GM23338 (cell line): ENCODE data around the gene NADK2. TPM values are rescaled to one million over a fixed set of nuclear protein-coding genes. Genes with fewer than 3 reads are reported as not detected.

Experiments
- ATAC-seq: fragments of 200-7000 bp; cut with Tn5 transposase; 3 replicates; pipeline ENCODE4 v1.9.1; 2020
- DNase-seq: peaks from one replicate; pipeline ENCODE4 v3.0.0-alpha.2; 2015; ENCODE audit warnings: low spot score
- H2AFZ ChIP-seq: fragments of 200-600 bp; sonication (generic); 2 replicates; pipeline ENCODE4 v1.8.0; 2016; ENCODE audit warnings: antibody characterized with exemption, mild to moderate bottlenecking, moderate library complexity
- H3F3A ChIP-seq: fragments of 200-600 bp; sonication (generic); replicated peaks from 2 replicates; pipeline ENCODE4 v1.8.0; 2017; ENCODE audit warnings: antibody characterized with exemption, mixed run types, low read depth
- H3K27ac ChIP-seq: fragments of 200-600 bp; sonication (generic); 2 replicates; pipeline ENCODE4 v1.6.1; 2016; ENCODE audit warnings: low read depth
- H3K27me3 ChIP-seq: fragments of 200-600 bp; sonication (generic); 2 replicates; pipeline ENCODE4 v1.8.0; 2016; ENCODE audit warnings: mild to moderate bottlenecking, mixed run types, moderate library complexity; ENCODE audit not compliant: insufficient read depth
- H3K36me3 ChIP-seq: fragments of 200-600 bp; sonication (generic); 2 replicates; pipeline ENCODE4 v1.8.0; 2016; ENCODE audit warnings: mild to moderate bottlenecking; ENCODE audit not compliant: insufficient read depth
- H3K4me1 ChIP-seq: fragments of 200-600 bp; sonication (generic); 2 replicates; pipeline ENCODE4 v1.8.0; 2016; ENCODE audit warnings: mild to moderate bottlenecking, moderate library complexity; ENCODE audit not compliant: insufficient read depth
- H3K4me2 ChIP-seq: fragments of 200-600 bp; sonication (generic); 2 replicates; pipeline ENCODE4 v1.7.1; 2017; ENCODE audit warnings: mixed run types
- H3K4me3 ChIP-seq: fragments of 200-600 bp; sonication (generic); 2 replicates; pipeline ENCODE4 v1.6.1; 2016; ENCODE audit warnings: mixed run types
- H3K79me2 ChIP-seq: fragments of 200-600 bp; sonication (generic); replicated peaks from 2 replicates; pipeline ENCODE4 v1.8.0; 2017; ENCODE audit warnings: mild to moderate bottlenecking; ENCODE audit not compliant: insufficient read depth
- H3K9me2 ChIP-seq: fragments of 200-600 bp; sonication (generic); 2 replicates; pipeline ENCODE4 v1.8.0; 2017; ENCODE audit not compliant: insufficient read depth
- H4K20me1 ChIP-seq: fragments of 200-600 bp; sonication (generic); replicated peaks from 2 replicates; pipeline ENCODE4 v1.8.0; 2017; ENCODE audit warnings: mild to moderate bottlenecking; ENCODE audit not compliant: insufficient read depth
- H3K27ac Mint-ChIP-seq: 2 replicates; pipeline ENCODE4 v1.8.0; 2020; ENCODE audit warnings: inconsistent platforms, mild to moderate bottlenecking, moderate library complexity, mixed read lengths
- H3K27me3 Mint-ChIP-seq: 3 replicates; pipeline ENCODE4 v1.8.0; 2022; ENCODE audit warnings: low read depth, mild to moderate bottlenecking, moderate library complexity, mixed read lengths, inconsistent platforms; ENCODE audit not compliant: insufficient read depth, poor library complexity
- H3K36me3 Mint-ChIP-seq: 3 replicates; pipeline ENCODE4 v1.8.0; 2021; ENCODE audit warnings: low read depth, mild to moderate bottlenecking, inconsistent platforms, moderate library complexity, mixed read lengths
- H3K4me1 Mint-ChIP-seq: 3 replicates; pipeline ENCODE4 v1.8.0; 2020; ENCODE audit warnings: mild to moderate bottlenecking, inconsistent platforms, mixed read lengths
- H3K4me3 Mint-ChIP-seq: 3 replicates; pipeline ENCODE4 v1.8.0; 2021; ENCODE audit warnings: moderate library complexity, mild to moderate bottlenecking, inconsistent platforms, mixed read lengths
- H3K9me3 Mint-ChIP-seq: 3 replicates; pipeline ENCODE4 v1.8.0; 2020; ENCODE audit warnings: moderate library complexity, mild to moderate bottlenecking, inconsistent platforms, mixed read lengths
- CREB1 ChIP-seq: fragments of 250-450 bp; sonication (Bioruptor Pico); IDR thresholded peaks from 2 replicates; pipeline ENCODE4 v1.5.0; 2020; ENCODE audit warnings: low read depth, mild to moderate bottlenecking, moderate library complexity
- CTCF ChIP-seq, 2 experiments: fragments of 200-600 bp in 1 of 2; sonication (generic) in 1 of 2; conservative IDR thresholded peaks; 2 replicates each; pipeline versions ENCODE4 v1.5.1 to v1.6.1; 2016 to 2017; ENCODE audit warnings: antibody characterized with exemption in 2 of 2, low read depth in 2 of 2, mild to moderate bottlenecking in 2 of 2, moderate library complexity in 1 of 2
- ETS1 ChIP-seq: IDR thresholded peaks from 2 replicates; pipeline ENCODE4 v1.6.1; 2016; ENCODE audit warnings: antibody characterized with exemption
- EZH2 ChIP-seq: fragments of 200-600 bp; sonication (generic); IDR thresholded peaks from one replicate; pipeline ENCODE4 v1.8.0; 2017; ENCODE audit warnings: antibody characterized with exemption, mild to moderate bottlenecking, low read depth; ENCODE audit not compliant: unreplicated experiment
- EZH2phosphoT487 ChIP-seq: fragments of 200-600 bp; sonication (generic); IDR thresholded peaks from one replicate; pipeline ENCODE4 v1.8.1; 2018; ENCODE audit warnings: antibody characterized with exemption; ENCODE audit not compliant: unreplicated experiment
- JUNB ChIP-seq: IDR thresholded peaks from one replicate; pipeline ENCODE4 v1.6.1; 2016; ENCODE audit warnings: antibody characterized with exemption; ENCODE audit not compliant: unreplicated experiment
- NANOG ChIP-seq: IDR thresholded peaks from 2 replicates; pipeline ENCODE4 v1.6.1; 2016; ENCODE audit warnings: antibody characterized with exemption, borderline replicate concordance
- POLR2AphosphoS5 ChIP-seq: IDR thresholded peaks from 2 replicates; pipeline ENCODE4 v1.6.1; 2016; ENCODE audit warnings: antibody characterized with exemption, low read depth
- REST ChIP-seq: IDR thresholded peaks from one replicate; pipeline ENCODE4 v1.6.1; 2018; ENCODE audit warnings: antibody characterized with exemption; ENCODE audit not compliant: unreplicated experiment
- ZNF114 ChIP-seq: fragments of 250-450 bp; sonication (Bioruptor Pico); IDR thresholded peaks from 2 replicates; pipeline ENCODE4 v1.5.0; 2020; ENCODE audit warnings: mild to moderate bottlenecking, moderate library complexity
- ZNF331 ChIP-seq: fragments of 250-450 bp; sonication (Bioruptor Pico); IDR thresholded peaks from 2 replicates; pipeline ENCODE4 v1.5.0; 2020; ENCODE audit warnings: low read depth, mild to moderate bottlenecking, moderate library complexity
- polyA plus RNA-seq: library from polyadenylated mRNA; unstranded; fragments of >200 nt; fragmentation: Nextera tagmentation; extraction: Ambion mirVana; gene quantifications from 2 replicates; pipeline ENCODE4 v1.2.1, GENCODE V29; 2016
- total RNA-seq: library from RNA; depleted of rRNA; stranded (reverse); fragments of >200 nt; shearing (Covaris generic); gene quantifications from 2 replicates; pipeline ENCODE4 v1.2.3, GENCODE V29; 2014

NADK2 gene
- total and polyA plus RNA-seq, 2 experiments from 2014 or later = 4.5 to 16.0 TPM

DNA sequence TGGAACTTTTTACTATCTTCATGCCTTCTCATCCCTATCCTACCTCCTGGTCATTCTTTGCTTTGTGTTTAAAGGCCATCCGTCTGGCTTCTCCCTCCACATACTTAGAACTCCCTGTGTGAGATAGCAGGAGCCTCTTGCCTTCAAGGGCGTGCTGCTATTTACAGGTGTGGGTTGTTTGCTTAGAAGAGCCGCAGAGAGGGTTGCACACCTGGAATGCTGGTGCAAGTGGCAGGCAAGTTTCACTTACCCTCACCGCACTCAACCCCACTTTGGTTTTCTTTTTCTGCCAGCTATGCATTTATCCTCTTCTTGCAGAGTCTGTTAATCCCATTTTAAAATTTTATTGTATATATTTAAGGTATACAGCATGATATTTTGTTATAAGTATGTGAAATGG is 77.3 kb downstream of the NADK2 start:
- Histone ChIP-seq H3K9me2 (no peaks in the 10 kb centered on the region), H3K36me3 (peaks cover 27% of the 10 kb centered on the region), H3K27ac (no peak overlapping the region), H3K79me2 (peaks cover 22% of the 10 kb centered on the region), H3K4me3 (no peak overlapping the region), H3F3A (no peaks in the 10 kb centered on the region), H2AFZ (no peak overlapping the region), H3K4me1 (no peaks in the 10 kb centered on the region; the same call in 1 of the 2 replicates), H4K20me1 (peaks cover 29% of the 10 kb centered on the region; the same call in 1 of the 2 replicates), H3K27me3 (no peaks in the 10 kb centered on the region), H3K4me2 (no peak overlapping the region)
- H3K27ac Mint-ChIP-seq = no peak overlapping the region
- H3K36me3 Mint-ChIP-seq = peaks cover 62% of the 10 kb centered on the region
- H3K4me3 Mint-ChIP-seq = no peak overlapping the region
- no peak for DNase-seq
- no peaks in the 10 kb centered on the region for H3K4me1 Mint-ChIP-seq
- H3K9me3 Mint-ChIP-seq = no peaks in the 10 kb centered on the region
- TF ChIP-seq EZH2 = no peak
- no peak for TF ChIP-seq JUNB
- TF ChIP-seq ETS1 = no peak
- no peaks in the 10 kb centered on the region for H3K27me3 Mint-ChIP-seq
- no peak for ATAC-seq

DNA sequence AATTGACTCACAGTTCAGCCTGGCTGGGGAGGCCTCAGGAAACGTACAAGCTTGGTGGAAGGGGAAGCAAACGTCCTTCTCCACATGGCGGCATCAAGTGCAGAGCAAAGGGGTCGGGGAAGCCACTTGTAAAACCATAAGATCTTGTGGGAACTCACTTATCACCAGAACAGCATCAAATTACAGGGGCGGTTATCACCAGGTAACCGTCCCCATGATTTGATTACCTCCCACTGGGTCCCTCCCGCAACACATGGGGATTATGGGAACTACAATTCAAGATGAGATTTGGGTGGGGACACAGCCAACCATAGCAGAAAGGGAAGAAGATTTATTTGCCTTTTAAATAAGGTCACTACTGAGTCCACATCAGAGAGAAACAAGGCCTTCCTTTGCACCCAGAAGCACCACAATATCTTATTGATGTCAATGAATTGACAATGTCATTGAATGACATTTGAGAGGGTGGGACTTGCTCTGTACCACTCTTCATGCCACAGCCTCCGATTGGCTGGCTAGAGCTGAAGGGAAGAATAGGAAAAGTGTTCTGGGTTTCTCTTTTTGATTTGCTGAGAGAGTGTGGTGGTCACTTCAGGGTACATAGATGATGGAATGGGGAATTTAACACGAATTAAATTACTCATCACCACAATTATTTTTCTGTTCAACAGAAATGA is 78.8 kb downstream of the NADK2 start:
- H3F3A ChIP-seq = no peaks in the 10 kb centered on the region
- no peak overlapping the region for H3K4me2 ChIP-seq
- H2AFZ ChIP-seq = no peak overlapping the region
- Mint-ChIP-seq H3K9me3 (no peaks in the 10 kb centered on the region), H3K4me1 (no peaks in the 10 kb centered on the region), H3K27me3 (no peaks in the 10 kb centered on the region), H3K36me3 (peaks cover 64% of the 10 kb centered on the region), H3K4me3 (no peak overlapping the region), H3K27ac (no peak overlapping the region)
- peaks cover 24% of the 10 kb centered on the region for H3K79me2 ChIP-seq
- no peaks in the 10 kb centered on the region for H3K9me2 ChIP-seq
- no peak overlapping the region for H3K4me3 ChIP-seq
- H3K27ac ChIP-seq = no peak overlapping the region
- DNase-seq (no peak), ATAC-seq (no peak)
- no peaks in the 10 kb centered on the region for H3K27me3 ChIP-seq
- no peaks in the 10 kb centered on the region; the same call in 1 of the 2 replicates for H3K4me1 ChIP-seq
- H3K36me3 ChIP-seq = peaks cover 15% of the 10 kb centered on the region
- H4K20me1 ChIP-seq = peaks cover 25% of the 10 kb centered on the region; the same call in 1 of the 2 replicates
- TF ChIP-seq NANOG (no peak), CTCF (conservative IDR thresholded peaks at IDR 0.05; ENCODE audit: low read depth in 2 of 2) (no peak), POLR2AphosphoS5 (no peak), EZH2 (no peak), ZNF331 (CRISPR knock-in tag) (no peak), ZNF114 (CRISPR knock-in tag) (no peak), ETS1 (no peak), EZH2phosphoT487 (no peak), REST (no peak), CREB1 (CRISPR knock-in tag) (no peak), JUNB (no peak)
